Astrocyte of the cerebellum (primary cell): ENCODE results near the gene AGBL4.

ENCODE experiments used
- DNase-seq: peaks from one replicate; pipeline ENCODE4 v3.0.0-alpha.2; 2011; ENCODE audit warnings: low read depth
- H3K4me3 ChIP-seq: 2 replicates; pipeline ENCODE4 v1.5.1; 2011; ENCODE audit warnings: mild to moderate bottlenecking, low read depth, low read length, moderate library complexity
- in situ Hi-C: cut with HindIII; loops from 2 replicates; pipeline ENCODE4 v1.10.0; 2017; ENCODE audit warnings: low sequenced_read_pairs
- TF ChIP-seq, protein P1 (sequence below): IDR thresholded peaks from 2 replicates; pipeline ENCODE4 v1.5.1; 2012; ENCODE audit warnings: low read length, low read depth, moderate library complexity, mild to moderate bottlenecking; ENCODE audit errors: missing control alignments

AGBL4 gene

DNA sequence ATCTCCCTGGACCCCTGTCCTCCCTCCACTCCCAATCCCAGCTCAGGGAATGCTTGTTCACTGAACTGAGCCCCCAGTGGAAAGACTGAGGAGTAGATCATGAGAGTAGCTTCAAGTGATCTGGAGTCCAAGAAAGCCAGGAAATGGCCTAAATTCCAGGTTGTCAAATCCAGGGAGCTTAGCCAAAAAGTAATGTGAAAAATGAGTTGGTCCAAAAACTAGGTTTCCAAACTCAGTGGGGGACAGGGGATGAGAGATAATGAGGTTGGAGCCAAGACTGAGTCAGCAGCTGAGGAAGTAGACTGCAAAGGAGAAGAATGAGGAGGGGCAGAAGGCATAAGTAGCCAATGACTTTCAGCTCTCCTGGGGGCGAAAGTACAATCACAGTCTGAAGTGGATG, 963.0 kb downstream of the AGBL4 start:
- DNase-seq: peak; percentile 95
- TF ChIP-seq, protein P1, sequence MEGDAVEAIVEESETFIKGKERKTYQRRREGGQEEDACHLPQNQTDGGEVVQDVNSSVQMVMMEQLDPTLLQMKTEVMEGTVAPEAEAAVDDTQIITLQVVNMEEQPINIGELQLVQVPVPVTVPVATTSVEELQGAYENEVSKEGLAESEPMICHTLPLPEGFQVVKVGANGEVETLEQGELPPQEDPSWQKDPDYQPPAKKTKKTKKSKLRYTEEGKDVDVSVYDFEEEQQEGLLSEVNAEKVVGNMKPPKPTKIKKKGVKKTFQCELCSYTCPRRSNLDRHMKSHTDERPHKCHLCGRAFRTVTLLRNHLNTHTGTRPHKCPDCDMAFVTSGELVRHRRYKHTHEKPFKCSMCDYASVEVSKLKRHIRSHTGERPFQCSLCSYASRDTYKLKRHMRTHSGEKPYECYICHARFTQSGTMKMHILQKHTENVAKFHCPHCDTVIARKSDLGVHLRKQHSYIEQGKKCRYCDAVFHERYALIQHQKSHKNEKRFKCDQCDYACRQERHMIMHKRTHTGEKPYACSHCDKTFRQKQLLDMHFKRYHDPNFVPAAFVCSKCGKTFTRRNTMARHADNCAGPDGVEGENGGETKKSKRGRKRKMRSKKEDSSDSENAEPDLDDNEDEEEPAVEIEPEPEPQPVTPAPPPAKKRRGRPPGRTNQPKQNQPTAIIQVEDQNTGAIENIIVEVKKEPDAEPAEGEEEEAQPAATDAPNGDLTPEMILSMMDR: peak; percentile 37
- in situ Hi-C loops: no loop called here
- no peak overlapping the region for H3K4me3 ChIP-seq

DNA sequence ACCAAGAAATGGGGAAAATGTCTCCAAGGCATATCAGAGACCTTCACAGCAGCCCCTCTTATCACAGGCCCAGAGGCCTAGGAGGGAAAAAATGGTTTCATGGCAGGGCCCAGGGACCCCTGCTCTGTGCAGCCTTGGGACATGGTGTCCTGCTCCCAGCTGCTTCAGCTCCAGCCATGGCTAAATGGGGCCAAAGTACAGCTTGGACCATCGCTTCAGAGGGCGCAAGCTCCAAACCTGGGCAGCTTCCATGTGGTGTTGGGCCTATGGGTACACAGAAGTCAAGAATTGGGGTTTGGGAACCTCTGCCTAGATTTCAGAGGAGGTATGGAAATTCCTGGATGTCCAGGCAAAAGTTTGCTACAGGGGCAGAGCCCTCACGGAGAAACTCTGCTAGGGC, 964.7 kb downstream of the AGBL4 start:
- in situ Hi-C loops: no loop called here
- H3K4me3 ChIP-seq: no peak overlapping the region

DNA sequence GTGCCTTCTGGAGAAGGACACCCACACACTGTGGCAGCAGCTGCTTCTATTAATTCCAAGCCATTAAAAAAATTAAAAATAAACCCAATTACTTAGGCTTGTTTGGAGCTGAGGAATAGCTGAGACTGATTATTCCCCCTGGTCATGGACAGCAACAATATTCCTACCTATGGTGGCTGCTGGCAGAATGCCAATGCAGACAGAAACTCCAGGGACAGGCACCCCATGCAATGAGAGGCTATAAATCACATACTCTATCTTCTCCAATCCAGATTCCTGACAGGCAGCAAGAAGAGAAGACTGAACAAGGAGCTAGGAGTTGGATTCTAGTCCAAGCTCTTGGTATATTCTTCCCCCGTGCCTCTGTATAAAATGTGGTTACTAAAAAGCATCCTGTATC, 971.7 kb downstream of the AGBL4 start:
- DNase-seq: no peak
- H3K4me3 ChIP-seq: no peak overlapping the region
- in situ Hi-C loops: no loop called here
- TF ChIP-seq, protein P1: no peak

More for the DNA sequence above, 964.7 kb downstream of the AGBL4 start:
- TF ChIP-seq, protein P1: no peak
- DNase-seq: no peak

DNA sequence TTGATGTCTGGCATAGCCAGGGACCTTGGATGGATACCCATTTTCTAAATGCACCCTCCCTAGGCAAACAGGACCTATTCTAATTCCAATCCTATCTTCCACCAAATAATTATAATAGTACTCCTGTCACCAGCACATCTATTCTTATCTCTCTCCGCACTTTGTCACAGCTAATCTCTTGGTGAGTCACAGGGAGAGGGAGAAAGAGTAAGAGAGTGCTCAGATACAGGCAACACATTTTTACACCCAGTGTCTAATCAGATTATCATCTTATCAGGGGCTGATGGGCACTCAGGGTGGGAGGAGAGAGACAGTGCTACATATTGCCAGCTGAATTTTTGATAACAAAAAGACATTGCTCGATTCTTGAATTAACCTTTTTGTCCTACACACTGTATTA, 972.1 kb downstream of the AGBL4 start:
- TF ChIP-seq, protein P1: no peak
- in situ Hi-C loops: no loop called here
- DNase-seq: no peak
- no peak overlapping the region for H3K4me3 ChIP-seq

DNA sequence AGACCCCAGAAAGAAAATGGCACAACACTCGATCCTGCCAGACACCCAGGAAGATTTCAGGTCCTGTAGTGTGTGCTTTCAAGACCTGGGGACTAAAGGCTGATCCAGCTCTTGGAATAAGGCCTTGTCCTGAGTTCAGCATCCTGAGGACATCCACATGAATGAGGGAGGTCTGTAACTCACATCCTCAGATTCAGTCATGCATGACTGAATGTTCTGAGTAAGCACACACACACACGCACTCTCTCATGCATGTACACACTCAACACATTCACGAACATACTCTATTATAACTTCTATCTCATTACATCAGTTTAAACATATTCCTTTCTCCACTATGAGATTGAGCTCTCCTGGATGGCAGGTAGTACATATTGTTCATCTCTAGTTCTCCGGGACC, 973.7 kb downstream of the AGBL4 start:
- no peak overlapping the region for H3K4me3 ChIP-seq
- DNase-seq: no peak
- in situ Hi-C loops: no loop called here
- TF ChIP-seq, protein P1: no peak

DNA sequence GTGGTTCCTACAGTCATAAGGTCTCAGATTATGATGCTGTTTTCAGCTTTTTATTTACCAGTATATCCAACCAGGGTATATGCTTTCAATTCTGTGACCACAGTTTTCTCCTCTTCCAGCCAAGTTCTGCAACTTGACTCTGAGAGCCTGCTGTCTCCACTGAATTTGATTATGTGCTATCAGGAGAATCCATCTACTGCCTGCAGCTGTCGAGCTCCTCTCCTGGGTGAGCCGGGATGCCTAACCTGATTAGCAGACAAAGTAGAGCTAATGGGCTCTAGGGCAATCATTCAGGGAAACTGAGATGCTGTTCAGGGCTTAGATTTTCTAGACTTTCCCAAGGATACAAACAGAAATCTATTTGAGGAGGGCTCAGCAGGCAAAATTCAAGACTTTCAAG, 975.6 kb downstream of the AGBL4 start:
- in situ Hi-C loops: no loop called here
- TF ChIP-seq, protein P1: no peak
- H3K4me3 ChIP-seq: no peak overlapping the region
- no peak for DNase-seq

DNA sequence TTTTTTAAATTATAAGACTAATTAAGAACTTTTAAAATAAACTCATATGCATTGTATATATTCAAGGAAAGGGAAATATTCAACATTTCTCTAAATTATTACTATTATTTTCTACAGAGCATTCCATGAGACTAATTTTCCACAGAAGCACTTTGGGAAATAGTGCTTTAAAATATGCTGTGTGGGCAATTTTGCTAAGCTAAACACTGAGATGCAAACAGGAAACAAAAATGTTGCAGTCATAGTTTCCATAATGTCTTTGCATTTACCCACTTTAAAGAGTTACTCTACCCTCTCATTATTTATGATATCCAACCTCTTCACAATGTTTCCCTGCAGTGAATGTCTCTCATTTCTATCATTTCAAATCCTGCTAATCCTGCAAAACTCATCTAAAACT, 977.4 kb downstream of the AGBL4 start:
- TF ChIP-seq, protein P1: no peak
- in situ Hi-C loops: no loop called here
- H3K4me3 ChIP-seq: no peak overlapping the region
- no peak for DNase-seq
